ENCODE results near the gene SLC35E1.
"Not testable (repeated sequence)": the region's sequence is repeated elsewhere in the genome, so short reads cannot be mapped to it uniquely, and the experiment has no call there.

The SLC35E1 gene

GRCh38 chr19:16520986-16521624, 51.1 kb downstream of the SLC35E1 start:
- no peak for DNase-seq

GRCh38 chr19:16520074-16520973, 51.9 kb downstream of the SLC35E1 start:
- DNase-seq, result no peak

- DNase-seq, result no peak
Observed at GRCh38 chr19:16519230-16519687, 53.0 kb downstream of the SLC35E1 start.

DNA sequence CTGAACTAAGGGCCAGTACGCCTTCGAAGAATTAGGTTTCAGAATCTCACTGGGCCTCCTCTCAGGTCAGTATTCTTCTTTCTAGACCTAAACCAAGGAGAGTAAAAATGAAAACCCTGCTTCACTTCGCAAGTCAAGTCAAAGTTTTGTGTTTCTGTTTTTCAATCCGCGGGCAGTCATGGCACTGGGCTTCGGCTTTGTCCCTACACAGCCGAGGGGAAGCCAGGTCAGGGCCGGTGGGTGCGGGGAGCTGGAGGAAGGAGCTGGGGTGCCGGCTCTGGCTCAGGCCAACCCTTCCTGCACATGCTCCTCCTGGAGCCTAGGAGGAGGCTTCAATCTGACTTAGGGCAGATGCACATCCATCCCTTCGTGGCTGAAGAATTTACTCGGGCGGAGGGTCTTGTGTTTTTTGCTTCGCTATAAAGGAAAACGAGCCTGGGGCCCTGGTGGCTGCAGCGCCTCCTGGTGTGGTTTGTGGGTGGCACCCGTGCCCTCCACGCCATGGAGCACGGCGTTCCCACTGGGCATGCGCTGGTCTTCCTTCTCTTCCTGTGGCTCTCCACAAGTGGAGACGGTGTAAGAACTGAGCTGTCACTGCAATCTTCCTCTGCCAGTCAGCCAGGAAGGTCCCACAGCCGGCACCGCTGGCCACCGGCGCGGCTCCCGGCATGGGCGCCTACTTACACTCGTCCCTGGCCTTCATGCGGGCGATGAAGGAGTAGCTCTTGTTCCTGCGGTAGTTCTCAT, 53.6 kb downstream of the SLC35E1 start:
- no peak for DNase-seq

DNA sequence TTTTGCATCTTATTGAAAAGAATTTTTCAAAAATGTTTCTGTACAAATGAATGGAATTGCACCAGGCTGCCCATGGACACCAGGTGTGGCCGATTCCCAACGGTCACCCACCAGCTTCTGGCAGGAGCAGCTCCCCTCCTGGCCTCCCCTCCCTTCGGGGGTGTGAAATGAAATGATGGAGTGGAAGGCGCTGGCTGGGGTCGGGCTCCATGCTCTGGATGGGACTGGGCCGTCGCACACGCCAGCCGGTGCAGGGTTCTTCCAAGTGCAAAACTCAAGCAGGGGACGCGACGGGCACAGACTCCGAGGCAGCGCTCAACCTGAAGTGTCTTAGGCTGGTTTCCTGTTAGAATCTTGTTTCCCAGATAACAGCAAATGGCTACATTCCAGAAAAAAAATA, 54.2 kb downstream of the SLC35E1 start:
- DNase-seq, result no peak

- no peak for DNase-seq
Observed at GRCh38 chr19:16516923-16517610, 55.1 kb downstream of the SLC35E1 start.

DNA sequence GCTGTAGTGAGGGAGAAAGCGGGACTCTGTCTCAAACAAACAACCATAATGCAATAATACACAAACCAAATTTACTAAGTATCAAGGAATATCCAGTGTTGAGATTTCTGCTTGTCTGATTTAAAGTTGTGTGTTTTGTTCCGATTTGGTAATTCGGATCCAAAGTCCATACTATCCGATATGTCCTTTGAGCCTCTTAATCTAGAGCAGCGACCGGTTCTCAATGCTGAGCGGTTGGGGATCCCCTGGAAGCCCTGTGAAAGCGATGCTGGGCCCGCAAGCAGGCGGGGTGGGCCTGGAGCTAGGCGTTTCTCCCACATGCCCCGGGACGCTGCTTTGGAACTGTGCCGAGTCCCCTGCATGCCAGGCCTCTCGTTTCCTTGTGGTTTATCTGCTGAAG, 55.8 kb downstream of the SLC35E1 start:
- no peak for DNase-seq

GRCh38 chr19:16514383-16515019, 57.7 kb downstream of the SLC35E1 start:
- no peak for DNase-seq

GRCh38 chr19:16512611-16513010, 59.6 kb downstream of the SLC35E1 start:
- not testable (repeated sequence) for DNase-seq

DNA sequence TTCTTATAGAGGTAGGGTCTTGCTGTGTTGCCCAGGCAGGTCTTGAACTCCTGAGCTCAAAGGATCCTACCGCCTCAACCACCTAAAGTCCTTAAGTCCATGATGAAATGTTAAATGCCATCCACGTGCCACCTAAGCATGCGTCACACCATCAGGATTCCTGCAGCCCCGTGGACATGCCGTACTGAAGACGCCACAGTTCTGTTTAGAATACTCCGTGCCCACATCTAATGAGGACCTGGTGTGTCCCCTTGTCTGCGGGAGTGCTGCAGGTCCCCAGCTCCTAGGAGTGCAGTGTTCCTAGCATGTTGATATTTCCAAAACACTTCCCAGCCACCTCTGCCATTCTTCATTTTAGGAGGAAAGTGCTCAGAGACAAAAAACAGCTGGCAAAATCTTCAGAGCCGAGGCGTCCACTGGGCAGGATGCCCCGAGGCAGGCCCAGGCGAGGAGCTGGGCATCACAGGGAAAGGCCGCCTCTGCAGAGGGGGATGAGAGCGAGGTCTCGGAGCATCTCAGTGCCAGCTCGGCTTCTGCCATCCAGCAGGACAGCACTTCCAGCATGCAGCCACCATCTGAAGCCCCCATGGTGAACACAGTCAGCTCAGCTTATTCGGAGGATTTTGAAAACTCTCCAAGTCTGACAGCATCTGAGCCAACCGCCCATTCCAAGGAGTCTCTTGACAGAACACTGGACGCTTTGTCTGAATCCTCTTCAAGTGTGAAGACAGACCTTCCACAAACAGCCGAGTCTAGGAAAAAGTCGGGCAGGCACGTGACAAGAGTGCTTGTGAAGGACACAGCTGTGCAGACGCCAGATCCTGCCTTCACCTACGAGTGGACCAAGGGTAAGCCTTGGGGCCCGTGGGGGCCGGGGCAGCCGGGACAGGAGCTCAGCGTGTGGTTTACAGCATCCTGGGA, 62.8 kb downstream of the SLC35E1 start:
- no peak for DNase-seq

DNA sequence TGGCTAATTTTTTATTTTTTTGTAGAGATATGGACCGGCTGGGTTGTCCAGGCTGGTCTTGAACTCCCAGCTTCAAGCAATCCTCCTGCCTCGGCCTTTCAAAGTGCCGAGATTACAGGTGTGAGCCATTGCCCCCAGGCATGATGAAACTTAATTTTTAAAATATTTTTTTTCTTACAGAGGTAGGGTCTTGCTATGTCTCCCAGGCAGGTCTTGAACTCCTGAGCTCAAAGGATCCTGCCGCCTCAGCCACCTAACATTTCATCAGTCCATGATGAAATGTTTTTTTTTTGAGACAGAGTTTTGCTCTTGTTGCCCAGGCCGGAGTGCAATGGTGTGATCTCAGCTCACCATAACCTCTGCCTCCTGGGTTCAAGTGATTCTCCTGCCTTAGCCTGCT, 63.7 kb downstream of the SLC35E1 start:
- no peak for DNase-seq

DNA sequence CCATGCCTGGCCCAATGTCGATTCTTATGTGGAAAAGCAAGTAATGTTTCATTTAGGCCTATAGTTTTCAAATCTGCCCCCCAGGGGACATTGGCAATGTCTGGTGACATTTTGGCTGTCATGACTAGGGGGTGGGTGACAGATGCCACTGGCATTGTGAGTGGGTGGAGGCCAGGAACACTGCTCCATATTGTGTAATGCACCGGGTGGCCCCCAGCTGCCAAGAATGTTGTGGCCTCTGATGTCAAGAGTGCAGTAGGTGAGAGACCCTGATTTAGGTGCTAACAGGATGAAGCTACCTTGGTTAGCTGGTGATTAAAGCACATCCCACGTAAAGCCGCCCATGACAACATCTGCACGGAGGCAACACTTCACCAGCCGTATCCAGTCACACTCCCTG, 65.3 kb downstream of the SLC35E1 start:
- DNase-seq, result no peak

GRCh38 chr19:16506161-16506560, 66.1 kb downstream of the SLC35E1 start:
- not testable (repeated sequence) for DNase-seq

GRCh38 chr19:16504271-16504670, 67.9 kb downstream of the SLC35E1 start:
- no peak for DNase-seq

Measured in stimulated activated CD4-positive, alpha-beta T cell treated with anti-CD3 and anti-CD28 coated beads, Interleukin-2, amount 100 ng/mL, for 24 hours (primary cell).